ENCODE results near the gene TPRN.

The TPRN gene

DNA sequence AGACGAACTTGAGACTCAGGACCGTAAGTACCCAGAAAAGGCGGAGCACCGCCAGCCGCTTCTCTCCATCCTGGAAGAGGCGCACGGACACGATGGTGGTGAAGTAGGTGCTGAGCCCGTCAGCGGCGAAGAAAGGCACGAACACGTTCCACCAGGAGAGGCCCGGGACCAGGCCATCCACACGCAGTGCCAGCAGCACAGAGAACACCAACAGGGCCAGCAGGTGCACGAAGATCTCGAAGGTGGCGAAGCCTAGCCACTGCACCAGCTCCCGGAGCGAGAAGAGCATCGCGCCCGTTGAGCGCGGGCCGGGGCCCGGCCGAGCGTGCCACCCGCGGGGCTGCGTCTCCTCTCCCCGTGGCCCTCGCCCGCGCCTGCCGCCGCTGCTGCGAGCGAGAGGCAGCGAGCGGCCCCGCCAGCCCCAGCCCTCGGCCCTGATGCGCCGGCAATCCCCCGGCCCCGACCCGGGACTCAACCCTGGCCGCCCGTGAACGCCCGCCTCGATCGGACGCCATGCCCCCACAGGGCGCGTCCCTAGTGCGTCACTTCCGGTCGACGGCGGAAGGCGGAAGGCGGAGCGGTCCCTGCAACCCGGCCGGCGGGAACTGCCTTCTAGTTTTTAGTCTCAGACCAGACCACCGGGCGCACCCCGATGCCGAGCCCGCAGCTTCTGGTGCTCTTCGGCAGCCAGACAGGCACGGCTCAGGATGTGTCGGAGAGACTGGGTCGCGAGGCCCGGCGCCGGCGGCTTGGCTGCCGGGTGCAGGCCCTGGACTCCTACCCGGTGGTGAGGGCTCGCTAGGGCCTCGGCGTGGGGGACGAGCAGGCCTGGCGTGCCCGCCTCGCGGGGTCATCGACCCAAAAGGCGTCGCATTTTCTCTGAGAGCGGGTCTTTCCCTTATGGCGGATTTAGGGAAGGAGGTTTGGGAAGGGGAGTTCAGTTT is 4.9 kb upstream of the TPRN start, which contains the start of the genes NDOR1 and TMEM203:
TSS of gene NDOR1 (plus strand) at position 575 of the 944 bp plus-strand sequence. CDS start at position 653, 78 bp downstream.
TSS of gene TMEM203 (minus strand) at position 523 of the 944 bp plus-strand sequence. CDS start at position 289, 234 bp downstream.
- Histone ChIP-seq H3K9ac (ENCODE audit: low read depth, low read length) (peak within 1 kb of the TSS; percentile 82), H3K27me3 (ENCODE audit: control insufficient read depth, insufficient read depth, low read length) (no peaks in the 10 kb centered on the region), H3K4me1 (ENCODE audit: control insufficient read depth, insufficient read depth, low read length) (peaks cover 3% of the 10 kb centered on the region), H3K36me3 (ENCODE audit: control insufficient read depth, insufficient read depth, low read length) (peaks cover 11% of the 10 kb centered on the region), H3K9me3 (ENCODE audit: control insufficient read depth, insufficient read depth, low read length) (no peaks in the 10 kb centered on the region), H3K4me3 (ENCODE audit: low read depth, low read length) (peak within 1 kb of the TSS; percentile 98)

DNA sequence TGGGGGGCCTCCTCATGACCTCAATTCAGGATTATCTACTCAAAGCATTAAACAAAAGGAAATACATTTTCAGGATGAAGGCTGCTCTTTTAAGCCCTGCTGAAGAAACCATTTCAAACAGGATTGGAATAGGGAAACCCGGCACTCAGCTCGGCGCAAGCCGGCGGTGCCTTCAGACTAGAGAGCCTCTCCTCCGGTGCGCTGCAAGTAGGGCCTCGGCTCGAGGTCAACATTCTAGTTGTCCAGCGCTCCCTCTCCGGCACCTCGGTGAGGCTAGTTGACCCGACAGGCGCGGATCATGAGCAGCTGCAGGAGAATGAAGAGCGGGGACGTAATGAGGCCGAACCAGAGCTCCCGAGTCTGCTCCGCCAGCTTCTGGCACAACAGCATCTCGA is 4.2 kb upstream of the TPRN start:
- Histone ChIP-seq H3K9ac (ENCODE audit: low read depth, low read length) (peak overlapping the region; percentile 82), H3K4me1 (ENCODE audit: control insufficient read depth, insufficient read depth, low read length) (peaks cover 3% of the 10 kb centered on the region), H3K9me3 (ENCODE audit: control insufficient read depth, insufficient read depth, low read length) (no peaks in the 10 kb centered on the region), H3K27me3 (ENCODE audit: control insufficient read depth, insufficient read depth, low read length) (no peaks in the 10 kb centered on the region), H3K36me3 (ENCODE audit: control insufficient read depth, insufficient read depth, low read length) (peaks cover 11% of the 10 kb centered on the region), H3K4me3 (ENCODE audit: low read depth, low read length) (peak overlapping the region; percentile 98)

DNA sequence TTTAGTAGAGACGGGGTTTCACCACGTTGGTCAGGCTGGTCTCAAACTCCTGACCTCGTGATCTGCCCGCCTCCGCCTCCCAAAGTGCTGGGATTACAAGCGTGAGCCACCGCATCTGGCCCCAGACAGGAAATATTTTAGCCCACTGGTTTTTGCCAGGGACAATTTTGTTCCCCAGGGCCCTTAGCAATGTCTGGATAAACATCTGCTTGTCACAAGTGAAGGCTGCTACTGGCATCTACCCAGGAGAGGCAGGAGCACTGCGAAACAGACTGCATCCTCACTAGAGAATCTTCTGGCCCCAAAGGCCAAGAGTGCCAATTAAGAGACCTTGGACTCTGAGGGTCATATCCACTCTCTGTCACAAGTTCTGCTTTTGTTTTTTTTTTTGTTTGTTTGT is 2.4 kb upstream of the TPRN start:
- no peak overlapping the region for H3K9ac ChIP-seq (ENCODE audit: low read depth, low read length)
- no peaks in the 10 kb centered on the region for H3K27me3 ChIP-seq (ENCODE audit: control insufficient read depth, insufficient read depth, low read length)
- no peaks in the 10 kb centered on the region for H3K9me3 ChIP-seq (ENCODE audit: control insufficient read depth, insufficient read depth, low read length)
- H3K4me3 ChIP-seq (ENCODE audit: low read depth, low read length), result no peak overlapping the region
- peaks cover 4% of the 10 kb centered on the region for H3K36me3 ChIP-seq (ENCODE audit: control insufficient read depth, insufficient read depth, low read length)
- H3K4me1 ChIP-seq (ENCODE audit: control insufficient read depth, insufficient read depth, low read length), result peaks cover 3% of the 10 kb centered on the region

DNA sequence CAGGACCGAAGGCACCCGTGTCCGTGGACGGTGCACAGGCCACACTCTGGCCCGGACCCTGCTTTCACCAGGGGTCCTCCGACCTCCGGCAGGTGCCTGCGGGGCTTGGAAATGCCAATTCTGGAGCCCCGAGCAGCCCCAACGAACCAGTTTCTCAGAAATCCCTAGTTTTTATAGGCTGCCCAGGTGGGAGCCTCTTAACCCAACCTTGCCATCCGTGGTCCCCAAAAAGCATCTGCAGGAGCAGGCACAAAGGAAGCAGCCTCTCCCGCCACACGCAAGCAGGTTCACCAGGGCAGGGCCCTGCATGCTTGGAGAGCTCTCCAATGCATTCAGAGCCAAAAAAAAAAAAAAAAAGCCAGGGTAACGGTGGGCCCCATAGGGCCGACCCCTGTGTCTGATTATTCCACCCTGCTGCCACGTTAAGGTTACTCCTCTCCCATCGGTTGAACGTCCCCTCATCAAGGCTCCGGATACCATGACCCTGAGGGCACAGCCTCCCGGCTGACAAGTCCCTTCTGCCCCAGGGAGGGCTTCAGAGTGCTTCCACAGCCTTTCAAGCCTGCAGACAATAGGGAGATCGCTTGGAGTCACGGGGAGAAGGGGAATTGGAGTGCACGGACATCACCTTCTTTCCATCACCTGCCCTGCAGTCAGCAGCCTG is 796 bp upstream of the TPRN start:
- peak overlapping the region; percentile 85 for H3K9ac ChIP-seq (ENCODE audit: low read depth, low read length)
- no peaks in the 10 kb centered on the region for H3K9me3 ChIP-seq (ENCODE audit: control insufficient read depth, insufficient read depth, low read length)
- H3K4me1 ChIP-seq (ENCODE audit: control insufficient read depth, insufficient read depth, low read length), result peaks cover 3% of the 10 kb centered on the region
- no peaks in the 10 kb centered on the region for H3K27me3 ChIP-seq (ENCODE audit: control insufficient read depth, insufficient read depth, low read length)
- peak overlapping the region; percentile 79 for H3K4me3 ChIP-seq (ENCODE audit: low read depth, low read length)
- H3K36me3 ChIP-seq (ENCODE audit: control insufficient read depth, insufficient read depth, low read length), result no peaks in the 10 kb centered on the region

DNA sequence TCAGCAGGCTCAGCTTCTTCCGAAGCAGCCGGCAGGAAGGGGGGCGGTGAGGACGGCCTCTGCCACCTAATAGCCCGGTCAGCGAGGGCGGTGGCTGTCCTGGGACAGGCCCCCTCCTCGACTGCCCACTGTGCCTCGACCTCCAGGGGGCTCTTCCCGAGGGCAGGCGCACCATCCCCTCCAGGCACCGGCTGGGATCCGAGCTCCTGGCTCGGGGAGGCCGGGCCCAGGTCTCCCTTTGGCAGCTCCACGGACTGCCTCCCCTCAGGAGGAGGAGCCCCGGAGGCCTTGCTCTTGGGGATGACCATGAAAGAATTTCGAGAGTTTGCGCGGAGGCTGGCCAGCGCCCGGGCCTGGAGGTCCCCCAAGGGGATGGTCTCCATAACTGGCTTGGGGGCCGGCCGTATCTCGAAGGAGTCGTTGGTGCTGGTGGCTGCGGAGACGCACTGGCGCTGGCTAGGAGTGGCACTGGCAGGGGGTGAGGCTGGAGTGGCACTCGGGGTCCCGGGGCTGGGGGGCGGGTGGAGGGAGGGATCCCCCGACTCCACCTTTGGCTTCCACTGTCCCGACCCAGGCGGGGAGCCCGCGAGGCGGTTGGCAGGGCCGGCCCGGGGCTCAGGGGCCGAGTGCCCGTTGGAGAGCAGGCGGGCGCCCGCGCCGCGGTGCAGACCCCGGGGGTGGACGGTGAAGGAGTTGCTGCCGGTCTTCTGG is 975 bp downstream of the TPRN start:
- H3K9ac ChIP-seq (ENCODE audit: low read depth, low read length), result no peak overlapping the region
- H3K27me3 ChIP-seq (ENCODE audit: control insufficient read depth, insufficient read depth, low read length), result no peaks in the 10 kb centered on the region
- H3K4me3 ChIP-seq (ENCODE audit: low read depth, low read length), result peak overlapping the region; percentile 41
- no peaks in the 10 kb centered on the region for H3K9me3 ChIP-seq (ENCODE audit: control insufficient read depth, insufficient read depth, low read length)
- H3K4me1 ChIP-seq (ENCODE audit: control insufficient read depth, insufficient read depth, low read length), result peaks cover 5% of the 10 kb centered on the region
- H3K36me3 ChIP-seq (ENCODE audit: control insufficient read depth, insufficient read depth, low read length), result no peaks in the 10 kb centered on the region

DNA sequence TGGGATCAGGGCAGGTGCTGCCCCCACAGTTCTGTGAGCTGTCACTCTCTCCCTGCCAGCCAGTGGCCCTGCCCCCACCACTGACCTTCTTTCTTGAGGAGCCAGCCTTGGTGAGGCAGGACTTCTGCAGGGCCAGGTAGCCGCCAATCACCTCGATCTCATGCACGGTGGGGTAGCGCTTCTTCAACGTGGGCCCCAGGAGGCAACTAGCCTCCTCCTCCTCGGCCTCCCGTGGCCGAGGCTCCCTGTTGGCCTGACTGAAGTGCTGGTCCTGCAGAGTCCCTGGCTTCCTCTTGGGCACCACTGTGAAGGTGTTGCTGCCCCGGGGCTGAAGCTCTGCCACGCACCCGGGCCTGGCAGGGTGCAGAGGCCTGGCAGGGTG is 1.6 kb downstream of the TPRN start:
- Histone ChIP-seq H3K4me3 (ENCODE audit: low read depth, low read length) (no peak overlapping the region), H3K9ac (ENCODE audit: low read depth, low read length) (no peak overlapping the region), H3K27me3 (ENCODE audit: control insufficient read depth, insufficient read depth, low read length) (no peaks in the 10 kb centered on the region), H3K36me3 (ENCODE audit: control insufficient read depth, insufficient read depth, low read length) (no peaks in the 10 kb centered on the region), H3K9me3 (ENCODE audit: control insufficient read depth, insufficient read depth, low read length) (no peaks in the 10 kb centered on the region), H3K4me1 (ENCODE audit: control insufficient read depth, insufficient read depth, low read length) (peaks cover 2% of the 10 kb centered on the region)

DNA sequence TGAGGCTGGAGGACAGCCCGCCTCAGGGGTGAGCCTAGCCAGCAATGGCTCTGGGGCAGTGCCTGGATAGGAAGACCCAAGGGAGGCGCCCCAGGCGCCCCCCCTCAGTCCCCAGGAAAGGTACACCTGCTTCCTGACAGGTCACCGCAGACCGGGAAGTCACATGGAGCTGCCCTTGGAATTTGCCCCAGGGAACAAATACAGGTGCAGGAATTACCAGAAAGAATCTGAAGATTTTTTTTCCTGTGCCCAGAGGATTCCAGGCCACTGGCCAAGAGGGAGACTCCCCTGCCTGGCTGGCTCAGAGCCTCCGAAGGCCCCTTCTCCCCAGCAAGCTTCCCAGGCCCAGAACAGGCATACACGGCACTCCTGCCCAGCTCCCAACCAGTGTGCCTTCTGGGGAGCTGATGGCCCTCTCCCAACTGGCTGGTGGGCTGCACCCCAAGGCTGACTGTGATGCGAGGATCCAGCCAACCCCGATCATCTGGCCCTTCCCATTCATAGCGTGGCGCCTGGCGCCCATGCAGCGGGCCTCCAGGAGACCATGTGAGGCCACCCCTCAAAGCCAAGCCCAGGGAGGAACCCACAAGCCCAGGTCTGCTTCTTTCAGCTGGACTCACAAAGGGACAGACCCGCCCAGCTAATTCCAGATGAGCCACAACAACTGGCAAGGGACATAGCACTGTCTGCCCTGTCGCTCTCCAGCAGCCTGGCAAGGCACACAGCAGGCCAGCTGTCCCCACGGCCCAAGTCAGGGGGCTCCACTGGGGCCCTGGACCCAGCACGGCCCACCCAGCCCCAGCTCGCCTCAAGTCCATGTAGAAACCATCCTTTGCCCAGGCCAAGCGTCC is 2.3 kb downstream of the TPRN start:
- Histone ChIP-seq H3K27me3 (ENCODE audit: control insufficient read depth, insufficient read depth, low read length) (no peaks in the 10 kb centered on the region), H3K36me3 (ENCODE audit: control insufficient read depth, insufficient read depth, low read length) (no peaks in the 10 kb centered on the region), H3K9me3 (ENCODE audit: control insufficient read depth, insufficient read depth, low read length) (no peaks in the 10 kb centered on the region), H3K4me1 (ENCODE audit: control insufficient read depth, insufficient read depth, low read length) (peaks cover 2% of the 10 kb centered on the region), H3K4me3 (ENCODE audit: low read depth, low read length) (no peak overlapping the region), H3K9ac (ENCODE audit: low read depth, low read length) (no peak overlapping the region)

DNA sequence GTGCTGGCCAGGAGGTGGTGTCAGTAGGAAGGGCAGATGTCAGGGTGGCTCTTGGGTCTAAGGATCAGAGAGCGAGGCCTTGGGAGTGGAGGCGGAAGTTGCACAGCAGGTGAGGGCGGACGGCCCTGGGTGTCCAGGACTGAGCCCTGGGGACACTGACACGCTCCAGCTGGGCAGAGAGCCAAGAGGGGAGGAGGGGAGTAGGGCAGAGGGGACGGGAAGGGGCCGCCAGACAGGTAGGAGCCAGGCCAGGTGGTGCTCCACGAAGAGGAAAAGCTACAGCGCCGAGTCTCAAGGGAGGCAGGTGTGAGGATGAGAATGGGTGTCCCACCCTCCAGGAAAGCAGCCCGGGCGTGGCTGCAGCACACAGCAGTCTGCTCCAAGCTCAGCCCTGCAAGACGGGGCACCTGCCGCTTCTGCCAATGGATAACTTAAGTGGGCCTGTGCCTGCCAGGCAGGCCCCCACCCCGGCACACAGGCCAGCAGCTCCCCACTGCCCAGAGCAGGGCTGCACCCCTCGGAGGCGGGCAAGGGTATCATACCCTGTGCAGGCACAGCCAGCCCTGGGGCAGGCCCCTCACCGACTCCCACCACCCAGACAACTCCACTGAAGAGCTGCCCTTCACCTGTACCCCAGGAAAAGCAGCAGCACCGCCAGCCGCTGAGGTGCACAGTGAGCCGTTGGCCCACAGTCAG is 4.9 kb downstream of the TPRN start:
- no peaks in the 10 kb centered on the region for H3K27me3 ChIP-seq (ENCODE audit: control insufficient read depth, insufficient read depth, low read length)
- H3K36me3 ChIP-seq (ENCODE audit: control insufficient read depth, insufficient read depth, low read length), result peaks cover 12% of the 10 kb centered on the region
- H3K9ac ChIP-seq (ENCODE audit: low read depth, low read length), result no peak overlapping the region
- no peak overlapping the region for H3K4me3 ChIP-seq (ENCODE audit: low read depth, low read length)
- no peaks in the 10 kb centered on the region for H3K9me3 ChIP-seq (ENCODE audit: control insufficient read depth, insufficient read depth, low read length)
- peaks cover 2% of the 10 kb centered on the region for H3K4me1 ChIP-seq (ENCODE audit: control insufficient read depth, insufficient read depth, low read length)

DNA sequence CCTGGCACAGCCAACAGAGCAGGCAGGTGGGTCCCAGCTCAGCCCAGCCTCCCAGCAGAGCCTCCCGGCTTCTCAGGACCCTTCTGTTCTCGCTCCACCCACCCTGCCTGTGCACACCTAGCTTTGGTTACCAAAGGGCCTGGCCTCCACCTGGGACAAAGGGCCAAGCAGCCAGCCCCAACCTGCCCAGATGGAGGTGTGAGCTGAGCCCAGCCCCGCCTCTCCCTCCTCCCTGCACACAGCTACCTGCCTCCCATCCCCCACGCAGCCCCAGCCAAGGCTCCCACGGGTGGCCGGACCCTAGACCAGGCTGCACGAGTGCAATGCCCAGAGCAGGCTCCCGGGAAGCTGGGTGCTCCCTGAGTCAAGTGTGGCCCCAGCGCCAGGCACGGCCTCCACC is 5.6 kb downstream of the TPRN start:
- H3K4me1 ChIP-seq (ENCODE audit: control insufficient read depth, insufficient read depth, low read length), result peaks cover 2% of the 10 kb centered on the region
- H3K4me3 ChIP-seq (ENCODE audit: low read depth, low read length), result no peak overlapping the region
- no peaks in the 10 kb centered on the region for H3K9me3 ChIP-seq (ENCODE audit: control insufficient read depth, insufficient read depth, low read length)
- H3K36me3 ChIP-seq (ENCODE audit: control insufficient read depth, insufficient read depth, low read length), result peaks cover 14% of the 10 kb centered on the region
- peak overlapping the region; percentile 37 for H3K9ac ChIP-seq (ENCODE audit: low read depth, low read length)
- H3K27me3 ChIP-seq (ENCODE audit: control insufficient read depth, insufficient read depth, low read length), result no peaks in the 10 kb centered on the region

DNA sequence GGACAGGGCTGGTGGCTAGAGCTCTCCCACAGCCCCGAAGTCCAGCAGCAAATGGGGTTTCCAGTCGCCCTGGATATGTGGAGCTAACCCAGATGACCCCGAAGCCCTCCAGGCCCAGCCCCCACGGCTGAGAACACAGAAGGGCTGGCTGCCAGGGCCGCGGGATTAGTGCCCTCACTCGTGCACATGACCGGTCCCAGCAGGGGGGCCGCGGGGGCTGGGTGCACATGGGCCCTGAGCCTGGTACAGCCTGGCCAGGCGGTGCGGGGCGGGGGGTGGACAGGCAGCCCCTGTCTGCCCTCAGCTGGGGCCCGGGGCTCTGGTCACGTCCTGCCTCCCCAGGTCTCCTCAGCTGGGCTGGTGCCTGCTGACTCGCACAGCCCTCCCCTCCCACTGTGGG is 6.2 kb downstream of the TPRN start:
- H3K36me3 ChIP-seq (ENCODE audit: control insufficient read depth, insufficient read depth, low read length), result peaks cover 14% of the 10 kb centered on the region
- H3K4me3 ChIP-seq (ENCODE audit: low read depth, low read length), result no peak overlapping the region
- no peaks in the 10 kb centered on the region for H3K9me3 ChIP-seq (ENCODE audit: control insufficient read depth, insufficient read depth, low read length)
- no peak overlapping the region for H3K9ac ChIP-seq (ENCODE audit: low read depth, low read length)
- no peaks in the 10 kb centered on the region for H3K27me3 ChIP-seq (ENCODE audit: control insufficient read depth, insufficient read depth, low read length)
- peaks cover 4% of the 10 kb centered on the region for H3K4me1 ChIP-seq (ENCODE audit: control insufficient read depth, insufficient read depth, low read length)
